Measurements from ENCODE around the gene KLHL22. TPM values are rescaled to one million over a fixed set of nuclear protein-coding genes. Genes with fewer than 3 reads are reported as not detected.
A peak's percentile ranks its signal among the peaks of the same experiment; 100 is the strongest.

KLHL22 gene
- total RNA-seq, 4 donors from 2014 or later, result 38.0 to 76.9 (median 61.0) TPM

- 78 to 81% methylated on average over 3 of the region's 3 CpGs for WGBS, 2 donors
- H3K9me3 ChIP-seq, result no peaks in the 10 kb centered on the region
- no peak for TF ChIP-seq POLR2A (IDR thresholded peaks at IDR 0.05)
- TF ChIP-seq CTCF (IDR thresholded peaks at IDR 0.05), result no peak
- H3K4me1 ChIP-seq, result peaks cover 7 to 12% of the 10 kb centered on the region in 2 donors
- intact Hi-C loops (cut with DNase I), result loop anchor here (5.0 kb wide), 2 partner anchors 73 to 77 kb away; no protein-coding TSS in a partner anchor
- H3K4me3 ChIP-seq (replicated peaks in 1 of 3), result no peak overlapping the region
- no peak overlapping the region for H3K27ac ChIP-seq
- no peak for DNase-seq
- no peaks in the 10 kb centered on the region for H3K27me3 ChIP-seq
- peaks cover 0 to 4% of the 10 kb centered on the region in 2 donors for H3K36me3 ChIP-seq
Measured at GRCh38 chr22:20498913-20499312, 3.3 kb upstream of the KLHL22 start.

GRCh38 chr22:20497426-20497825 lies 1.8 kb upstream of the KLHL22 start:
- DNase-seq, result no peak
- no peak for TF ChIP-seq CTCF (IDR thresholded peaks at IDR 0.05)
- no peak overlapping the region for H3K27ac ChIP-seq
- intact Hi-C loops (cut with DNase I), result loop anchor here (5.0 kb wide), 2 partner anchors 75 kb away; no protein-coding TSS in a partner anchor
- no peaks in the 10 kb centered on the region for H3K9me3 ChIP-seq
- 94 to 96% methylated on average over 3 of the region's 3 CpGs for WGBS, 2 donors
- no peaks in the 10 kb centered on the region for H3K27me3 ChIP-seq
- H3K36me3 ChIP-seq, result peaks cover 0 to 4% of the 10 kb centered on the region in 2 donors
- no peak overlapping the region for H3K4me3 ChIP-seq (replicated peaks in 1 of 3)
- peaks cover 7 to 17% of the 10 kb centered on the region in 2 donors for H3K4me1 ChIP-seq

GRCh38 chr22:20495861-20496681 lies 476 bp upstream of the KLHL22 start:
- Histone ChIP-seq H3K4me1 (peaks cover 7 to 17% of the 10 kb centered on the region in 2 donors), H3K36me3 (peaks cover 0 to 2% of the 10 kb centered on the region in 2 donors), H3K27ac (peak overlapping the region; percentile 87 to 92 (median 90)), H3K27me3 (no peaks in the 10 kb centered on the region), H3K9me3 (no peaks in the 10 kb centered on the region), H3K4me3 (replicated peaks in 1 of 3) (peak overlapping the region; percentile 10 to 78 (median 16))
- DNase-seq, result peak; percentile 93 to 94
- peak in 1 of 2 donors; percentile 84 for TF ChIP-seq POLR2A (IDR thresholded peaks at IDR 0.05)
- peak; percentile 74 to 91 (median 86) for TF ChIP-seq CTCF (IDR thresholded peaks at IDR 0.05)
- intact Hi-C loops (cut with DNase I), result loop anchor here (5.0 kb wide), 2 partner anchors 74 to 76 kb away; no protein-coding TSS in a partner anchor
- WGBS, 2 donors, result 1% methylated on average over 31 to 37 of the region's 54 CpGs

GRCh38 chr22:20491346-20491745 lies 4.2 kb downstream of the KLHL22 start:
- TF ChIP-seq CTCF (IDR thresholded peaks at IDR 0.05) (no peak), POLR2A (IDR thresholded peaks at IDR 0.05) (no peak)
- no peaks in the 10 kb centered on the region for H3K9me3 ChIP-seq
- H3K27ac ChIP-seq, result no peak overlapping the region
- no peaks in the 10 kb centered on the region for H3K27me3 ChIP-seq
- intact Hi-C loops (cut with DNase I), result no loop called here
- peaks cover 4 to 12% of the 10 kb centered on the region in 2 donors for H3K4me1 ChIP-seq
- no peaks in the 10 kb centered on the region for H3K36me3 ChIP-seq
- 77 to 89% methylated on average over 2 of the region's 2 CpGs for WGBS, 2 donors
- H3K4me3 ChIP-seq (replicated peaks in 1 of 3), result no peak overlapping the region
- no peak for DNase-seq

GRCh38 chr22:20490941-20491307 lies 4.7 kb downstream of the KLHL22 start:
- H3K27me3 ChIP-seq, result no peaks in the 10 kb centered on the region
- H3K36me3 ChIP-seq, result no peaks in the 10 kb centered on the region
- DNase-seq, result no peak
- no peak overlapping the region for H3K27ac ChIP-seq
- TF ChIP-seq POLR2A (IDR thresholded peaks at IDR 0.05) (no peak), CTCF (IDR thresholded peaks at IDR 0.05) (no peak)
- peaks cover 4 to 12% of the 10 kb centered on the region in 2 donors for H3K4me1 ChIP-seq
- H3K4me3 ChIP-seq (replicated peaks in 1 of 3), result no peak overlapping the region
- 93 to 95% methylated on average over 1 of the region's 1 CpG for WGBS, 2 donors
- intact Hi-C loops (cut with DNase I), result no loop called here
- no peaks in the 10 kb centered on the region for H3K9me3 ChIP-seq
